Bronchial epithelial cell (primary cell): ENCODE data around the gene FAM43B. TPM values are rescaled to one million over a fixed set of nuclear protein-coding genes. Genes with fewer than 3 reads are reported as not detected.

Experiments
- DNase-seq: peaks from one replicate; pipeline ENCODE4 v3.0.0-alpha.2; 2010; ENCODE audit warnings: low read depth
- FAIRE-seq: peaks from 2 replicates; lab custom pipeline; 2011; peaks lifted over from hg19 to GRCh38; lab: Jason Lieb, UNC
- H3K27me3 ChIP-seq: 2 replicates; pipeline ENCODE4 v1.5.1; 2011; ENCODE audit warnings: low read length; ENCODE audit not compliant: control insufficient read depth, insufficient read depth
- H3K36me3 ChIP-seq: 2 replicates; pipeline ENCODE4 v1.5.1; 2011; ENCODE audit warnings: low read length; ENCODE audit not compliant: control insufficient read depth, insufficient read depth
- H3K4me3 ChIP-seq: 2 replicates; pipeline ENCODE4 v1.5.1; 2011; ENCODE audit warnings: mild to moderate bottlenecking, low read depth, low read length, control low read depth
- CTCF ChIP-seq: IDR thresholded peaks from 2 replicates; pipeline ENCODE4 v1.5.1; 2011; ENCODE audit warnings: mild to moderate bottlenecking, moderate library complexity, low read length, control low read depth, inconsistent platforms; ENCODE audit not compliant: insufficient read depth, severe bottlenecking
- total RNA-seq: library from RNA; depleted of rRNA; stranded (reverse); fragments of >200 nt; gene quantifications from 2 replicates; pipeline ENCODE4 v1.2.1, GENCODE V29; 2014

Gene FAM43B
- not detected in 2 replicates for total RNA-seq

- Histone ChIP-seq H3K36me3 (no peaks in the 10 kb centered on the region), H3K4me3 (no peak within 1 kb of the TSS), H3K27me3 (peaks cover 39% of the 10 kb centered on the region)
- no peak for TF ChIP-seq CTCF
- DNase-seq (no peak), FAIRE-seq (no peak)
These were observed at the start of gene FAM43B for GRCh38 chr1:20551945-20552727. Gene FAM43B (plus strand): TSS chr1:20552573. CDS start chr1:20552974, 401 bp downstream.

GRCh38 chr1:20505488-20505887 is 46.9 kb upstream of the FAM43B start:
- Histone ChIP-seq H3K27me3 (no peaks in the 10 kb centered on the region), H3K36me3 (peaks cover 13% of the 10 kb centered on the region), H3K4me3 (no peak overlapping the region)
- FAIRE-seq (no peak), DNase-seq (no peak)
- TF ChIP-seq CTCF = no peak

GRCh38 chr1:20507248-20507563 is 45.2 kb upstream of the FAM43B start:
- TF ChIP-seq CTCF = no peak
- FAIRE-seq = no peak
- no peaks in the 10 kb centered on the region for H3K27me3 ChIP-seq
- H3K36me3 ChIP-seq = peaks cover 3% of the 10 kb centered on the region
- no peak for DNase-seq
- peak overlapping the region; percentile 88 for H3K4me3 ChIP-seq

GRCh38 chr1:20507564-20508410 is 44.6 kb upstream of the FAM43B start, which contains the start of gene MUL1:
Gene MUL1 (minus strand): TSS chr1:20508151. CDS start chr1:20508024, 127 bp downstream.
- H3K36me3 ChIP-seq = peaks cover 3% of the 10 kb centered on the region
- H3K4me3 ChIP-seq = peak within 1 kb of the TSS; percentile 88
- FAIRE-seq (no peak), DNase-seq (peak; percentile 77)
- no peaks in the 10 kb centered on the region for H3K27me3 ChIP-seq
- no peak for TF ChIP-seq CTCF

- FAIRE-seq = no peak
- DNase-seq = no peak
- no peaks in the 10 kb centered on the region for H3K36me3 ChIP-seq
- H3K4me3 ChIP-seq = peak overlapping the region; percentile 88
- no peaks in the 10 kb centered on the region for H3K27me3 ChIP-seq
- no peak for TF ChIP-seq CTCF
These were observed 44.0 kb upstream of the FAM43B start for GRCh38 chr1:20508411-20508771.
